ENCODE data around the gene PFDN4. TPM values are rescaled to one million over a fixed set of nuclear protein-coding genes. Genes with fewer than 3 reads are reported as not detected.

PFDN4 gene
- total RNA-seq, 4 donors from 2014 or later, result 24.0 to 38.3 (median 31.5) TPM

- intact Hi-C loops (cut with DNase I), result loop anchor here (2.0 kb wide), 1 partner anchor 104 kb away; no protein-coding TSS in a partner anchor
- Histone ChIP-seq H3K4me3 (replicated peaks in 1 of 3) (no peak overlapping the region), H3K27me3 (no peaks in the 10 kb centered on the region), H3K27ac (no peak overlapping the region), H3K9me3 (no peaks in the 10 kb centered on the region), H3K4me1 (peaks cover 0 to 14% of the 10 kb centered on the region in 2 donors), H3K36me3 (no peaks in the 10 kb centered on the region)
- no peak for DNase-seq
- 48 to 61% methylated on average over 7 of the region's 7 CpGs for WGBS, 2 donors
- TF ChIP-seq POLR2A (IDR thresholded peaks at IDR 0.05), result no peak
- TF ChIP-seq, protein P1, sequence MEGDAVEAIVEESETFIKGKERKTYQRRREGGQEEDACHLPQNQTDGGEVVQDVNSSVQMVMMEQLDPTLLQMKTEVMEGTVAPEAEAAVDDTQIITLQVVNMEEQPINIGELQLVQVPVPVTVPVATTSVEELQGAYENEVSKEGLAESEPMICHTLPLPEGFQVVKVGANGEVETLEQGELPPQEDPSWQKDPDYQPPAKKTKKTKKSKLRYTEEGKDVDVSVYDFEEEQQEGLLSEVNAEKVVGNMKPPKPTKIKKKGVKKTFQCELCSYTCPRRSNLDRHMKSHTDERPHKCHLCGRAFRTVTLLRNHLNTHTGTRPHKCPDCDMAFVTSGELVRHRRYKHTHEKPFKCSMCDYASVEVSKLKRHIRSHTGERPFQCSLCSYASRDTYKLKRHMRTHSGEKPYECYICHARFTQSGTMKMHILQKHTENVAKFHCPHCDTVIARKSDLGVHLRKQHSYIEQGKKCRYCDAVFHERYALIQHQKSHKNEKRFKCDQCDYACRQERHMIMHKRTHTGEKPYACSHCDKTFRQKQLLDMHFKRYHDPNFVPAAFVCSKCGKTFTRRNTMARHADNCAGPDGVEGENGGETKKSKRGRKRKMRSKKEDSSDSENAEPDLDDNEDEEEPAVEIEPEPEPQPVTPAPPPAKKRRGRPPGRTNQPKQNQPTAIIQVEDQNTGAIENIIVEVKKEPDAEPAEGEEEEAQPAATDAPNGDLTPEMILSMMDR (IDR thresholded peaks at IDR 0.05), result no peak
These were observed 7.2 kb upstream of the PFDN4 start for GRCh38 chr20:54200487-54201267.

- Histone ChIP-seq H3K36me3 (no peaks in the 10 kb centered on the region), H3K27ac (no peak overlapping the region), H3K4me3 (replicated peaks in 1 of 3) (no peak overlapping the region), H3K9me3 (no peaks in the 10 kb centered on the region), H3K27me3 (no peaks in the 10 kb centered on the region), H3K4me1 (peaks cover 0 to 10% of the 10 kb centered on the region in 2 donors)
- WGBS, 2 donors, result 65 to 72% methylated on average over 4 of the region's 4 CpGs
- no peak for DNase-seq
- no peak for TF ChIP-seq POLR2A (IDR thresholded peaks at IDR 0.05)
- TF ChIP-seq, protein P1 (IDR thresholded peaks at IDR 0.05), result no peak
- intact Hi-C loops (cut with DNase I), result loop anchor here (2.0 kb wide), 1 partner anchor 105 kb away; no protein-coding TSS in a partner anchor
These were observed 6.5 kb upstream of the PFDN4 start for GRCh38 chr20:54201268-54201846.

GRCh38 chr20:54203281-54203680, 4.6 kb upstream of the PFDN4 start:
- Histone ChIP-seq H3K4me3 (replicated peaks in 1 of 3) (no peak overlapping the region), H3K4me1 (peaks cover 0 to 4% of the 10 kb centered on the region in 2 donors), H3K27me3 (no peaks in the 10 kb centered on the region), H3K9me3 (no peaks in the 10 kb centered on the region), H3K27ac (no peak overlapping the region), H3K36me3 (no peaks in the 10 kb centered on the region)
- DNase-seq, result no peak
- WGBS, 2 donors, result 73 to 80% methylated on average over 5 of the region's 5 CpGs
- TF ChIP-seq POLR2A (IDR thresholded peaks at IDR 0.05), result no peak
- TF ChIP-seq, protein P1 (IDR thresholded peaks at IDR 0.05), result no peak
- intact Hi-C loops (cut with DNase I), result no loop called here

DNA sequence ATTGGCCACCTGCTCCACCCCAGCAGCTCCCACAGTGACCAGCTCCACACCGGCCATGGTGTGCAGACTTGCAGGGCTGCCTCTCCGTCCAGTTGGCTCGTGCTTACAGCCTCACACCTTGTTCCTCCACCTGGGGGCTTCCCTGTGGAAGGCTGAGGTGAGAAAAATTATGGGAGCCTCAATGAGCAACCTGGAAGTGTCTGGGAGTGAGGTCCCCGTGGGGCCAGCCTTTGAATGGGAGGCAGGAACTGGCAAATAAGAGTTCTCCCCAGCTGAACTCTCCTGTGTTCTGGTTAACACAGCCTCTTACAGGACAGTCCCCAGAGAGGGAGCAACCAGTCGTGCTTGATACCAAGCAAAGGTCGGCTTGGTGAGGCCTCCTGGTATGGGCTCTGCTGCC, 3.8 kb upstream of the PFDN4 start:
- no peaks in the 10 kb centered on the region for H3K36me3 ChIP-seq
- H3K4me3 ChIP-seq (replicated peaks in 1 of 3), result no peak overlapping the region
- H3K27ac ChIP-seq, result no peak overlapping the region
- H3K4me1 ChIP-seq, result peaks cover 4 to 7% of the 10 kb centered on the region in 2 donors
- TF ChIP-seq, protein P1 (IDR thresholded peaks at IDR 0.05), result no peak
- no peak for TF ChIP-seq POLR2A (IDR thresholded peaks at IDR 0.05)
- no peak for DNase-seq
- intact Hi-C loops (cut with DNase I), result no loop called here
- no peaks in the 10 kb centered on the region for H3K9me3 ChIP-seq
- 78% methylated on average over 6 of the region's 6 CpGs for WGBS, 2 donors
- no peaks in the 10 kb centered on the region for H3K27me3 ChIP-seq

GRCh38 chr20:54204481-54204880, 3.4 kb upstream of the PFDN4 start:
- H3K27ac ChIP-seq, result no peak overlapping the region
- H3K36me3 ChIP-seq, result no peaks in the 10 kb centered on the region
- intact Hi-C loops (cut with DNase I), result no loop called here
- H3K27me3 ChIP-seq, result no peaks in the 10 kb centered on the region
- no peak overlapping the region for H3K4me3 ChIP-seq (replicated peaks in 1 of 3)
- DNase-seq, result no peak
- WGBS, 2 donors, result 89 to 91% methylated on average over 5 of the region's 5 CpGs
- no peaks in the 10 kb centered on the region for H3K9me3 ChIP-seq
- peaks cover 8% of the 10 kb centered on the region in 2 donors for H3K4me1 ChIP-seq
- no peak for TF ChIP-seq POLR2A (IDR thresholded peaks at IDR 0.05)
- TF ChIP-seq, protein P1 (IDR thresholded peaks at IDR 0.05), result no peak

All from thyroid gland (tissue), 4 donors.